Central memory CD4-positive, alpha-beta T cell (primary cell): ENCODE results near the gene RAB17.
A peak's percentile ranks its signal among the peaks of the same experiment; 100 is the strongest.

ENCODE experiments used
- DNase-seq: peaks from one replicate; pipeline ENCODE4 v3.0.0; 2022

Gene RAB17

GRCh38 chr2:237575869-237576862, 14.4 kb downstream of the RAB17 start:
- no peak for DNase-seq

GRCh38 chr2:237574894-237575868, 15.4 kb downstream of the RAB17 start:
- DNase-seq = no peak

GRCh38 chr2:237574467-237574866, 16.1 kb downstream of the RAB17 start:
- no peak for DNase-seq

GRCh38 chr2:237573721-237574415, 16.7 kb downstream of the RAB17 start:
- DNase-seq = no peak

GRCh38 chr2:237572742-237573101, 17.8 kb downstream of the RAB17 start:
- DNase-seq = no peak

- peak; percentile 73 for DNase-seq
These were observed 18.4 kb downstream of the RAB17 start for GRCh38 chr2:237572021-237572741.

- no peak for DNase-seq
These were observed 19.0 kb downstream of the RAB17 start for GRCh38 chr2:237571551-237571950.

GRCh38 chr2:237570776-237571335, 19.7 kb downstream of the RAB17 start:
- DNase-seq = no peak

- no peak for DNase-seq
These were observed 20.6 kb downstream of the RAB17 start for GRCh38 chr2:237569896-237570295.

GRCh38 chr2:237569041-237569440, 21.5 kb downstream of the RAB17 start:
- DNase-seq = no peak

GRCh38 chr2:237568121-237568660, 22.3 kb downstream of the RAB17 start:
- no peak for DNase-seq

- DNase-seq = no peak
These were observed 23.1 kb downstream of the RAB17 start for GRCh38 chr2:237567276-237568029.

GRCh38 chr2:237566401-237567235, 23.9 kb downstream of the RAB17 start, which contains the start of gene PRLH:
PRLH (plus strand) TSS chr2:237566574; CDS start chr2:237566574, 0 bp downstream.
- no peak for DNase-seq

- DNase-seq = no peak
These were observed 24.6 kb downstream of the RAB17 start for GRCh38 chr2:237565974-237566373.

GRCh38 chr2:237564526-237565131, 25.9 kb downstream of the RAB17 start:
- DNase-seq = no peak

GRCh38 chr2:237563816-237564215, 26.7 kb downstream of the RAB17 start:
- no peak for DNase-seq

GRCh38 chr2:237561221-237561620, 29.3 kb downstream of the RAB17 start:
- DNase-seq = no peak

GRCh38 chr2:237558961-237559641, 31.4 kb downstream of the RAB17 start:
- DNase-seq = no peak
